ENCODE measurements around the gene STAT2.
A peak's percentile ranks its signal among the peaks of the same experiment; 100 is the strongest.
"Not testable (repeated sequence)": the region's sequence is repeated elsewhere in the genome, so short reads cannot be mapped to it uniquely, and the experiment has no call there.

STAT2 gene

GRCh38 chr12:56359851-56360767, at the start of gene STAT2:
STAT2 (minus strand) TSS chr12:56360107; CDS start chr12:56356571, 3,536 bp downstream.
- DNase-seq (ENCODE audit: low spot score), result peak; percentile 100

GRCh38 chr12:56408799-56409417, 49.0 kb upstream of the STAT2 start:
- no peak for DNase-seq (ENCODE audit: low spot score)

GRCh38 chr12:56404227-56404626, 44.3 kb upstream of the STAT2 start:
- not testable (repeated sequence) for DNase-seq (ENCODE audit: low spot score)

- not testable (repeated sequence) for DNase-seq (ENCODE audit: low spot score)
Measured at GRCh38 chr12:56401612-56402011, 41.7 kb upstream of the STAT2 start.

- DNase-seq (ENCODE audit: low spot score), result not testable (repeated sequence)
Measured at GRCh38 chr12:56401125-56401524, 41.2 kb upstream of the STAT2 start.

GRCh38 chr12:56399466-56399865, 39.6 kb upstream of the STAT2 start:
- DNase-seq (ENCODE audit: low spot score), result not testable (repeated sequence)

- DNase-seq (ENCODE audit: low spot score), result no peak
Measured at GRCh38 chr12:56398324-56398723, 38.4 kb upstream of the STAT2 start.

GRCh38 chr12:56392331-56392730, 32.4 kb upstream of the STAT2 start:
- no peak for DNase-seq (ENCODE audit: low spot score)

- DNase-seq (ENCODE audit: low spot score), result no peak
Measured at GRCh38 chr12:56391721-56392120, 31.8 kb upstream of the STAT2 start.

GRCh38 chr12:56389412-56389811, 29.5 kb upstream of the STAT2 start:
- no peak for DNase-seq (ENCODE audit: low spot score)

GRCh38 chr12:56387152-56387736, 27.3 kb upstream of the STAT2 start:
- DNase-seq (ENCODE audit: low spot score), result no peak

- DNase-seq (ENCODE audit: low spot score), result no peak
Measured at GRCh38 chr12:56385873-56386272, 26.0 kb upstream of the STAT2 start.

GRCh38 chr12:56382611-56383010, 22.7 kb upstream of the STAT2 start:
- no peak for DNase-seq (ENCODE audit: low spot score)

- no peak for DNase-seq (ENCODE audit: low spot score)
Measured at GRCh38 chr12:56377989-56378316, 18.0 kb upstream of the STAT2 start.

- peak; percentile 10 for DNase-seq (ENCODE audit: low spot score)
Measured at GRCh38 chr12:56377310-56377988, 17.5 kb upstream of the STAT2 start.

GRCh38 chr12:56375598-56376434, 15.9 kb upstream of the STAT2 start:
- no peak for DNase-seq (ENCODE audit: low spot score)

- no peak for DNase-seq (ENCODE audit: low spot score)
Measured at GRCh38 chr12:56374726-56375597, 15.1 kb upstream of the STAT2 start.

GRCh38 chr12:56373515-56373914, 13.6 kb upstream of the STAT2 start:
- DNase-seq (ENCODE audit: low spot score), result no peak

- DNase-seq (ENCODE audit: low spot score), result no peak
Measured at GRCh38 chr12:56366948-56367347, 7.0 kb upstream of the STAT2 start.
